Measurements from ENCODE around the gene CLDN7. TPM values are rescaled to one million over a fixed set of nuclear protein-coding genes. Genes with fewer than 3 reads are reported as not detected.

Gene CLDN7
- total RNA-seq, 1 experiment from 2014 or later: not detected

DNA sequence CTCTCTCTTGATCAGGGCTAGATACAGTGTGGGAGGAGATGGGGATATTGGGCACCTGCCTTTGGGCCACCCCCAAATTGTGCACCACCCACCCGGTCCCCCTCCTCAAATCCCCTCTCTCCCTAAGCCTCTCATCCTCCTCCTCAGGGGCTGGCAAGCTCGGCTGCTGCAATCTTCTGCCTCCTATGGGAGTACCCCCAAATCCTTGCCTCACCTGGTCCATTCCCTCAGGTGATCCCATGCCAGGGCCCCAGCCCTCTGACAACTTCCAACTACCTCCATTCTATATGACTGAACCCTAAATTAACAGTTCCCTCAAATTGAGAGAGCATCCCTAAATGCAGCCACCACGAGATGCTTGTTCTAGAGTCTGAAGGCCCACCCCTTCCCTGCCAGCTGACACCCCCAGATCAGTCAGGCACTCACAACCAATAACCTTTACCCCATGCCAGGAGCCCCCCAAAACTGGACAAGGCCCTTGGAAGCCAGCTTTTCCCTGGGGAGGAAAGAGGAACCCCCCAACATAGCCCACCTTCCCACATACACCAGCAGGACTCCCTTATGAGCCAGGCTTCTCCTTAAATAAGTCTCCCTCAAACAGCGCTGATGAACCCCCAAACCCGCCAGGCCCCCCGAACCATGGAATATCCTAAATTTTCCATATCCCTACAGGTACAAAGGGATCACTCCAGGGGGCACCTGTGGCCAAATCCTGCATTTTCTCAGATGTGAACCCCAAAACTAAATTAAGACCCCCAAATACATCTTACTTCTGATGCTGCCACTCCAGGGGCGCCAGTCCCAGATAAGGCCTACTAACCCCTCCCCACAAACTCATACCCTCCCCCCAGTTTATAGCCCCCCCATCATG is 45.8 kb downstream of the CLDN7 start:
- no peak for DNase-seq (ENCODE audit: low read depth)
- in situ Hi-C loops (cut with HindIII; ENCODE audit: low pct_unique_long_range_greater_than_20kb, low sequenced_read_pairs): no loop called here

- in situ Hi-C loops (cut with HindIII; ENCODE audit: low pct_unique_long_range_greater_than_20kb, low sequenced_read_pairs): no loop called here
- no peak for DNase-seq (ENCODE audit: low read depth)
Measured at GRCh38 chr17:7215652-7216180, 46.6 kb downstream of the CLDN7 start.

DNA sequence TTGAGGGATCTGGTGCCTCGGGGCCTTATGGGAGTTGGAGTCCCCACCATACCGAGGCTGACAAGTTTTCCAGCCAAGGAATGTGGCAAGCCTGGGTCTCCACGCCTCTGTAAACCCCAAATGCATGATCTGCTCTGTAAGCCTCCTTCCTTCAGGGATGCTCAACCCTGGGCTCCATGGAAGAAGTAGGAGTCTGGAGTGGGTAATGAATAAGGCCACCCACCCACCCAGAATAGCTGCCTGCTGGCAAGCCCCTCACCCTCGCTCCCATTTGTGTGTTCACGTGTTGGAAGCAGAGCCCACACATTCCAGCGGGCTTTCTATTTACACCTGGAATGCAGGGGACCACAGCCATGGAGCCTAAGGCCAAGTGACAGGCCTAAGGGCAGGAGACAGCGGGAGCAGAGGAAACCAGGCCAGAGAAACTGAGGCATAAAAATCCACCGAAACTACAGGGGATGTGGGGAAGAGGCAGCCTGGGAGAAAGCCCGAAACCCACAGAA is 47.1 kb downstream of the CLDN7 start:
- no peak for DNase-seq (ENCODE audit: low read depth)
- in situ Hi-C loops (cut with HindIII; ENCODE audit: low pct_unique_long_range_greater_than_20kb, low sequenced_read_pairs): no loop called here

- peak; percentile 96 for DNase-seq (ENCODE audit: low read depth)
- in situ Hi-C loops (cut with HindIII; ENCODE audit: low pct_unique_long_range_greater_than_20kb, low sequenced_read_pairs): no loop called here
Measured at GRCh38 chr17:7214300-7215135, 47.8 kb downstream of the CLDN7 start.

- DNase-seq (ENCODE audit: low read depth): no peak
- in situ Hi-C loops (cut with HindIII; ENCODE audit: low pct_unique_long_range_greater_than_20kb, low sequenced_read_pairs): no loop called here
Measured at GRCh38 chr17:7213895-7214299, 48.4 kb downstream of the CLDN7 start.

- in situ Hi-C loops (cut with HindIII; ENCODE audit: low pct_unique_long_range_greater_than_20kb, low sequenced_read_pairs): no loop called here
- no peak for DNase-seq (ENCODE audit: low read depth)
Measured at GRCh38 chr17:7211491-7212273, 50.6 kb downstream of the CLDN7 start.

Other genes starting within 250 kb of the CLDN7 start
- 128 and 131 TPM in 2 replicates for gene RNASEK, start 249.9 kb downstream of the CLDN7 start, total RNA-seq (2014; rRNA removed; shearing (Covaris generic); ENCODE audit: low replicate concordance)
- not detected in 2 replicates for gene BCL6B, start 239.4 kb downstream of the CLDN7 start, total RNA-seq (2014; rRNA removed; shearing (Covaris generic); ENCODE audit: low replicate concordance)
- gene SLC16A13, start 226.5 kb downstream of the CLDN7 start, total RNA-seq (2014; rRNA removed; shearing (Covaris generic); ENCODE audit: low replicate concordance): 3.7 and 8.6 TPM in 2 replicates
- not detected in 2 replicates for gene SLC16A11, start 218.4 kb downstream of the CLDN7 start, total RNA-seq (2014; rRNA removed; shearing (Covaris generic); ENCODE audit: low replicate concordance)
- not detected in 2 replicates for gene CLEC10A, start 182.2 kb downstream of the CLDN7 start, total RNA-seq (2014; rRNA removed; shearing (Covaris generic); ENCODE audit: low replicate concordance)
- not detected in 2 replicates for gene ASGR2, start 147.7 kb downstream of the CLDN7 start, total RNA-seq (2014; rRNA removed; shearing (Covaris generic); ENCODE audit: low replicate concordance)
- not detected in 2 replicates for gene ASGR1, start 83.1 kb downstream of the CLDN7 start, total RNA-seq (2014; rRNA removed; shearing (Covaris generic); ENCODE audit: low replicate concordance)
- gene DLG4, start 42.6 kb downstream of the CLDN7 start, total RNA-seq (2014; rRNA removed; shearing (Covaris generic); ENCODE audit: low replicate concordance): 2.8 and 4.8 TPM in 2 replicates
- 301 and 338 TPM in 2 replicates for gene ACADVL, start 42.5 kb downstream of the CLDN7 start, total RNA-seq (2014; rRNA removed; shearing (Covaris generic); ENCODE audit: low replicate concordance)
- gene DVL2, start 28.0 kb downstream of the CLDN7 start, total RNA-seq (2014; rRNA removed; shearing (Covaris generic); ENCODE audit: low replicate concordance): 33.3 and 64.4 TPM in 2 replicates
- gene PHF23, start 23.0 kb downstream of the CLDN7 start, total RNA-seq (2014; rRNA removed; shearing (Covaris generic); ENCODE audit: low replicate concordance): 28.0 and 39.4 TPM in 2 replicates
- gene GABARAP, start 20.0 kb downstream of the CLDN7 start, total RNA-seq (2014; rRNA removed; shearing (Covaris generic); ENCODE audit: low replicate concordance): 211 and 296 TPM in 2 replicates
- 9.6 and 19.0 TPM in 2 replicates for gene CTDNEP1, start 10.7 kb downstream of the CLDN7 start, total RNA-seq (2014; rRNA removed; shearing (Covaris generic); ENCODE audit: low replicate concordance)
- gene ELP5, start 10.3 kb downstream of the CLDN7 start, total RNA-seq (2014; rRNA removed; shearing (Covaris generic); ENCODE audit: low replicate concordance): 25.5 and 32.4 TPM in 2 replicates
- gene SLC2A4, start 19.2 kb upstream of the CLDN7 start, total RNA-seq (2014; rRNA removed; shearing (Covaris generic); ENCODE audit: low replicate concordance): not detected in 2 replicates
- 1.8 and 8.5 TPM in 2 replicates for gene YBX2, start 32.2 kb upstream of the CLDN7 start, total RNA-seq (2014; rRNA removed; shearing (Covaris generic); ENCODE audit: low replicate concordance)
- 483 and 624 TPM in 2 replicates for gene EIF5A, start 45.1 kb upstream of the CLDN7 start, total RNA-seq (2014; rRNA removed; shearing (Covaris generic); ENCODE audit: low replicate concordance)
- gene GPS2, start 52.9 kb upstream of the CLDN7 start, total RNA-seq (2014; rRNA removed; shearing (Covaris generic); ENCODE audit: low replicate concordance): 51.1 and 56.4 TPM in 2 replicates
- gene NEURL4, start 66.9 kb upstream of the CLDN7 start, total RNA-seq (2014; rRNA removed; shearing (Covaris generic); ENCODE audit: low replicate concordance): 15.0 and 17.9 TPM in 2 replicates
- gene ACAP1, start 74.1 kb upstream of the CLDN7 start, total RNA-seq (2014; rRNA removed; shearing (Covaris generic); ENCODE audit: low replicate concordance): 2.3 and 26.4 TPM in 2 replicates
- 17.2 and 23.2 TPM in 2 replicates for gene KCTD11, start 89.7 kb upstream of the CLDN7 start, total RNA-seq (2014; rRNA removed; shearing (Covaris generic); ENCODE audit: low replicate concordance)
- not detected in 2 replicates for gene TMEM95, start 92.7 kb upstream of the CLDN7 start, total RNA-seq (2014; rRNA removed; shearing (Covaris generic); ENCODE audit: low replicate concordance)
- 1.8 and 2.9 TPM in 2 replicates for gene TNK1, start 118.6 kb upstream of the CLDN7 start, total RNA-seq (2014; rRNA removed; shearing (Covaris generic); ENCODE audit: low replicate concordance)
- 5.6 and 14.4 TPM in 2 replicates for gene PLSCR3, start 132.0 kb upstream of the CLDN7 start, total RNA-seq (2014; rRNA removed; shearing (Covaris generic); ENCODE audit: low replicate concordance)
- gene TMEM256, start 141.6 kb upstream of the CLDN7 start, total RNA-seq (2014; rRNA removed; shearing (Covaris generic); ENCODE audit: low replicate concordance): 132 and 200 TPM in 2 replicates
- 1.1 TPM in 1 of 2 replicates, not detected in the other for gene NLGN2, start 145.4 kb upstream of the CLDN7 start, total RNA-seq (2014; rRNA removed; shearing (Covaris generic); ENCODE audit: low replicate concordance)
- not detected in 2 replicates for gene SPEM1, start 157.8 kb upstream of the CLDN7 start, total RNA-seq (2014; rRNA removed; shearing (Covaris generic); ENCODE audit: low replicate concordance)
- not detected in 2 replicates for gene SPEM2, start 163.1 kb upstream of the CLDN7 start, total RNA-seq (2014; rRNA removed; shearing (Covaris generic); ENCODE audit: low replicate concordance)
- gene SPEM3, start 166.4 kb upstream of the CLDN7 start, total RNA-seq (2014; rRNA removed; shearing (Covaris generic); ENCODE audit: low replicate concordance): not detected in 2 replicates
- 2.9 and 6.7 TPM in 2 replicates for gene TMEM102, start 173.0 kb upstream of the CLDN7 start, total RNA-seq (2014; rRNA removed; shearing (Covaris generic); ENCODE audit: low replicate concordance)
- gene FGF11, start 177.0 kb upstream of the CLDN7 start, total RNA-seq (2014; rRNA removed; shearing (Covaris generic); ENCODE audit: low replicate concordance): 0.06 and 0.98 TPM in 2 replicates
- 4.0 and 11.0 TPM in 2 replicates for gene CHRNB1, start 182.6 kb upstream of the CLDN7 start, total RNA-seq (2014; rRNA removed; shearing (Covaris generic); ENCODE audit: low replicate concordance)
- gene ZBTB4, start 217.2 kb upstream of the CLDN7 start, total RNA-seq (2014; rRNA removed; shearing (Covaris generic); ENCODE audit: low replicate concordance): 4.6 and 5.8 TPM in 2 replicates
- not detected in 2 replicates for gene SLC35G6, start 219.0 kb upstream of the CLDN7 start, total RNA-seq (2014; rRNA removed; shearing (Covaris generic); ENCODE audit: low replicate concordance)
- gene POLR2A, start 221.9 kb upstream of the CLDN7 start, total RNA-seq (2014; rRNA removed; shearing (Covaris generic); ENCODE audit: low replicate concordance): 10.9 and 11.8 TPM in 2 replicates